Right cardiac atrium (tissue), 5 donors: ENCODE measurements around the gene RGS1. TPM values are rescaled to one million over a fixed set of nuclear protein-coding genes. Genes with fewer than 3 reads are reported as not detected.

Experiments
- ATAC-seq, 2 donors: fragments of 200-7000 bp; cut with Tn5 transposase; one replicate each; pipeline versions ENCODE4 v1.8.0 to v1.9.1; 2020; ENCODE audit warnings: moderate library complexity in 2 of 2, mild to moderate bottlenecking in 1 of 2
- DNase-seq, 3 donors: peaks; one replicate each; pipeline ENCODE4 v3.0.0-alpha.2; 2020
- H3K27ac ChIP-seq: one replicate; pipeline ENCODE4 v1.5.1; 2013; ENCODE audit warnings: mild to moderate bottlenecking, low read length, control low read depth, moderate library complexity
- H3K27me3 ChIP-seq: one replicate; pipeline ENCODE4 v1.6.1; 2013; ENCODE audit not compliant: control insufficient read depth, insufficient read depth
- H3K4me1 ChIP-seq: one replicate; pipeline ENCODE4 v1.6.1; 2013; ENCODE audit warnings: low read length; ENCODE audit not compliant: control insufficient read depth, insufficient read depth
- H3K4me3 ChIP-seq: one replicate; pipeline ENCODE4 v1.5.1; 2013; ENCODE audit warnings: low read length, control low read depth
- H3K9me3 ChIP-seq: one replicate; pipeline ENCODE4 v1.6.1; 2013; ENCODE audit warnings: low read length; ENCODE audit not compliant: control insufficient read depth
- WGBS: extraction: QIAGEN DNeasy Blood & Tissue Kit; methylation state at CpG from one replicate; pipeline ENCODE4 v1.1.7; 2013; 5-methylcytosine and 5-hydroxymethylcytosine counted together
- intact Hi-C, 4 donors: fragments of 100-400 bp; cut with DNase I; formaldehyde crosslinking; loops; one replicate each; pipeline versions ENCODE4 v1.11.0 to v1.14.0; 2022 to 2023
- polyA plus RNA-seq: library from polyadenylated mRNA; stranded (reverse); fragments of 200-250 nt; gene quantifications from one replicate; pipeline ENCODE4 v1.2.3, GENCODE V29; 2013
- total RNA-seq, 4 donors: library from RNA; stranded (reverse); fragmentation: NEBNext Ultra II Directional; extraction: Animal tissue kit (Norgen Biotek cat#: 25700); gene quantifications; one replicate each; pipeline ENCODE4 v1.2.1, GENCODE V29; 2021
- donor health status: healthy with polysubstance abuse.
- donor health status: DM: no; HTN: yes; CAD: no.
- donor health status: DM: no; HTN: no; CAD: no.
- donor health status: DM: no; HTN: yes; CAD: no; lungs with severe emphysema.
- donor health status: DM: yes; HTN: yes; CAD: no.

Gene RGS1
- total and polyA plus RNA-seq, 5 donors, result 0.37 to 9.2 (median 2.6) TPM

- no peaks in the 10 kb centered on the region for H3K27me3 ChIP-seq
- no peak overlapping the region for H3K27ac ChIP-seq
- no peak for ATAC-seq
- intact Hi-C loops, result no loop called here
- no peak overlapping the region for H3K4me3 ChIP-seq
- 92% methylated on average over 4 of the region's 4 CpGs for WGBS
- H3K9me3 ChIP-seq, result no peaks in the 10 kb centered on the region
- no peaks in the 10 kb centered on the region for H3K4me1 ChIP-seq
- DNase-seq, result no peak
Observed at GRCh38 chr1:192554904-192555303, 20.7 kb upstream of the RGS1 start.

- no peak for DNase-seq
- Histone ChIP-seq H3K4me3 (no peak overlapping the region), H3K4me1 (no peaks in the 10 kb centered on the region), H3K27ac (no peak overlapping the region), H3K9me3 (no peaks in the 10 kb centered on the region), H3K27me3 (no peaks in the 10 kb centered on the region)
- intact Hi-C loops, result no loop called here
- ATAC-seq, result no peak
Observed at GRCh38 chr1:192555399-192555798, 20.2 kb upstream of the RGS1 start.

GRCh38 chr1:192557841-192558595 is 17.6 kb upstream of the RGS1 start:
- intact Hi-C loops, result no loop called here
- 92% methylated on average over 4 of the region's 4 CpGs for WGBS
- Histone ChIP-seq H3K4me1 (no peaks in the 10 kb centered on the region), H3K4me3 (no peak overlapping the region), H3K27ac (no peak overlapping the region), H3K9me3 (no peaks in the 10 kb centered on the region), H3K27me3 (no peaks in the 10 kb centered on the region)
- ATAC-seq (no peak), DNase-seq (no peak)

DNA sequence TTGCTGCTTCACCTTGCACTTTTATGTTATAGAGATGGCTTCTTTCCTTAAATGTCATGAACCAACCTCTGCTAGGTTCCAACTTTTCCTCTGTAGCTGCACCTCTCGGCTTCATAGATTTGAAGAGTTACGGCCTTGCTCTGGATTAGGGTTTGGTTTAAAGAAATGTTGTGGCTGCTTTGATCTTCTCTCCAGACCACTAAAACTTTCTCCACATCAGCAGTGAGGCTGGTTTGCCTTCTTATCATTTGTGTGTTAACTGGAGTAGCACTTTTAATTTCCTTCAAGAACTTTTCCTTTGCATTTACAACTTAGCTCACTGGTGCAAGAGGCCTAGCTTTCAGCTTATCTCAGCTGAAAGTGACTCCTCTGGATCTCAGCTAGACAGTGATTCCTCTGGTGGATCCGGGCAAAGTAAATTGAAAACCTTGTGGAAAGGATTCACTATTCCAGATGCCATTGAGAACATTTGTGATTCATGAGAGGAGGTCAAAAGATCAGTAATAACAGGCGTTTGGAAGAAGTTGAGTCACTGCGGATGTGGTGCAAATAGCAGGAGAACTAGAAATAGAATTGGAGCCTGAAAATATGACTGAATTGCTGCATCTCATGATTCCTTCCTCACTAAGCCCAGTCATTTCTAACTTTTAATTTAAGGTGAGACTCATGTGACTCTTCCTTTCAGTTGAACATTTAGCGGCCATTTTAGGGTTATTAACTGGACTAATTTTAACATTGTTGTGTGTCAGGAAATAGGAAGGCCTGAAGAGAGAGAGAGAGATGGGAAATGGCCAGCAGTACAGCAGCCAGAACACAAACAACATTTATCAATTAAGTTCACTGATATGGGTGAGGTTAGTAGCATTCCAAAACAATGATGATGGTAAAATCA is 16.2 kb upstream of the RGS1 start:
- H3K27me3 ChIP-seq, result no peaks in the 10 kb centered on the region
- no peaks in the 10 kb centered on the region for H3K9me3 ChIP-seq
- no peak overlapping the region for H3K27ac ChIP-seq
- intact Hi-C loops, result no loop called here
- no peak overlapping the region for H3K4me3 ChIP-seq
- no peaks in the 10 kb centered on the region for H3K4me1 ChIP-seq
- WGBS, result 66% methylated on average over 6 of the region's 6 CpGs
- ATAC-seq, result peak in 1 of 2 donors; percentile 40
- no peak for DNase-seq

- DNase-seq (no peak), ATAC-seq (no peak)
- intact Hi-C loops, result no loop called here
- Histone ChIP-seq H3K27ac (no peak overlapping the region), H3K4me1 (no peaks in the 10 kb centered on the region), H3K9me3 (no peaks in the 10 kb centered on the region), H3K27me3 (no peaks in the 10 kb centered on the region), H3K4me3 (no peak overlapping the region)
- WGBS, result 92% methylated on average over 4 of the region's 4 CpGs
Observed at GRCh38 chr1:192561301-192561700, 14.3 kb upstream of the RGS1 start.

DNA sequence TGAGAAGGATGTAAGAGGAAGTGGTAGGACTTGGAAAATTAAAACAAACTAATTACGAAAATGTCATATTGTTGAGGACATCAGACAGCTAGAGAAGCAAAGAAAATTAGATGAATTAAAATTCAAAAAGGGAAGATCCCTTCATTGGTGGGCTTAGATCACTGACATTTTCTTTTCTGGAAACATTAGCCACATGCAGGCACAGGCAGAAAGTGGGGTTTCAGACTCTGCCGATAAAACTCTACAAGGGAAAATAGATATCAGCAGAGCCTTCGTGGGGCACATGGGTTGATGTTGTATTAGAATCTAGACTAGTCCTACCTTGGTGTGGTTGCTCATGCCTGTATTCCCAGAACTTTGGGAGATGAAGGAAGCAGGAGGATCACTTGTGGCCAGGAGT is 12.4 kb upstream of the RGS1 start:
- H3K27me3 ChIP-seq, result no peaks in the 10 kb centered on the region
- no peak for DNase-seq
- intact Hi-C loops, result no loop called here
- H3K4me1 ChIP-seq, result no peaks in the 10 kb centered on the region
- no peak overlapping the region for H3K4me3 ChIP-seq
- no peaks in the 10 kb centered on the region for H3K9me3 ChIP-seq
- H3K27ac ChIP-seq, result no peak overlapping the region
- ATAC-seq, result no peak
- 90% methylated on average over 3 of the region's 3 CpGs for WGBS

DNA sequence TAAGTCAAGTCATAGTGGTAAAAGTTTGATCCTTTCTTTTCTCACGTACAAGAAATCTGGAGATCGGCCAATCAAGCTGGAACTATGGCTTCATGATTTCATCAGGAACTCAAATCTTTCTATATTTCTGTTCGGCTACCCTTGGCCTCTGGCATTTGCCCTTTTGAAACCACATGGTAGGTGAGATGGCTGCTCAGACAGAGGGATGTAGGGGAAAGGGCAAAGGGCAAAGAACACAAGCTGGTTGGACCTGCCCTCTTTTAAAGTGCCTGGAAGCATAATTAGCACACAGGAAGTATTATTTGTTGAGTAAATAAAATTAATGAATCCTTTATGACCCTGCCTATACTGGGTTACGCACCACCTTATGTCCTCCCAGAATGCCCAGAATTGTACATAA is 11.5 kb upstream of the RGS1 start:
- intact Hi-C loops, result no loop called here
- Histone ChIP-seq H3K27ac (no peak overlapping the region), H3K27me3 (no peaks in the 10 kb centered on the region), H3K4me1 (no peaks in the 10 kb centered on the region), H3K9me3 (no peaks in the 10 kb centered on the region), H3K4me3 (no peak overlapping the region)
- ATAC-seq (no peak), DNase-seq (no peak)
- WGBS, result 80% methylated on average over 4 of the region's 4 CpGs

- Histone ChIP-seq H3K9me3 (no peaks in the 10 kb centered on the region), H3K4me1 (no peaks in the 10 kb centered on the region), H3K27ac (no peak overlapping the region), H3K4me3 (no peak overlapping the region), H3K27me3 (no peaks in the 10 kb centered on the region)
- intact Hi-C loops, result no loop called here
- DNase-seq (no peak), ATAC-seq (no peak)
- 92% methylated on average over 1 of the region's 1 CpG for WGBS
Observed at GRCh38 chr1:192565946-192566345, 9.6 kb upstream of the RGS1 start.

- intact Hi-C loops, result no loop called here
- Histone ChIP-seq H3K4me3 (no peak overlapping the region), H3K27ac (no peak overlapping the region), H3K4me1 (no peaks in the 10 kb centered on the region), H3K9me3 (no peaks in the 10 kb centered on the region), H3K27me3 (no peaks in the 10 kb centered on the region)
- no peak for DNase-seq
- no peak for ATAC-seq
- WGBS, result 83% methylated on average over 3 of the region's 3 CpGs
Observed at GRCh38 chr1:192566657-192567056, 8.9 kb upstream of the RGS1 start.

GRCh38 chr1:192568063-192568462 is 7.5 kb upstream of the RGS1 start:
- no peak for ATAC-seq
- Histone ChIP-seq H3K4me1 (no peaks in the 10 kb centered on the region), H3K27me3 (no peaks in the 10 kb centered on the region), H3K9me3 (no peaks in the 10 kb centered on the region), H3K27ac (no peak overlapping the region), H3K4me3 (no peak overlapping the region)
- 90% methylated on average over 1 of the region's 1 CpG for WGBS
- intact Hi-C loops, result no loop called here
- DNase-seq, result no peak

- no peak overlapping the region for H3K4me3 ChIP-seq
- H3K27me3 ChIP-seq, result no peaks in the 10 kb centered on the region
- no peaks in the 10 kb centered on the region for H3K9me3 ChIP-seq
- ATAC-seq (no peak), DNase-seq (no peak)
- intact Hi-C loops, result no loop called here
- H3K27ac ChIP-seq, result no peak overlapping the region
- 55% methylated on average over 2 of the region's 2 CpGs for WGBS
- no peaks in the 10 kb centered on the region for H3K4me1 ChIP-seq
Observed at GRCh38 chr1:192571668-192572067, 3.9 kb upstream of the RGS1 start.
